H1 (cell line): ENCODE measurements around the gene TMEM176B. TPM values are rescaled to one million over a fixed set of nuclear protein-coding genes. Genes with fewer than 3 reads are reported as not detected.

Experiments
- CTCF ChIA-PET: fragments of 300-600 bp; sonication (Branson Sonifier 250); formaldehyde crosslinking; loops from one replicate; lab custom pipeline; 2021; ENCODE audit not compliant: partially characterized antibody; lab: Charles Lee
- POLR2A ChIA-PET: fragments of 300-600 bp; sonication (Branson Sonifier 250); formaldehyde crosslinking; loops from one replicate; lab custom pipeline; 2021; ENCODE audit warnings: inconsistent platforms; ENCODE audit not compliant: partially characterized antibody; lab: Charles Lee
- DNase-seq, 2 experiments: peaks; one replicate each; pipeline versions ENCODE4 v3.0.0 to v3.0.0-alpha.2; 2010 to 2022; ENCODE audit warnings: low spot score in 2 of 2, low read depth in 1 of 2, mixed read lengths in 1 of 2
- FAIRE-seq: peaks from 2 replicates; lab custom pipeline; 2011; peaks lifted over from hg19 to GRCh38; lab: Jason Lieb, UNC
- H2AFZ ChIP-seq: 2 replicates; pipeline ENCODE4 v1.8.1; 2012; ENCODE audit warnings: low read length, inconsistent platforms
- H2AK5ac ChIP-seq: 2 replicates; pipeline ENCODE4 v1.6.1; 2013; ENCODE audit warnings: low read depth, low read length
- H2BK120ac ChIP-seq: replicated peaks from 2 replicates; pipeline ENCODE3; 2013; ENCODE audit warnings: low read depth, low read length, inconsistent platforms
- H2BK12ac ChIP-seq: 2 replicates; pipeline ENCODE4 v1.6.1; 2013; ENCODE audit warnings: low read depth, low read length
- H2BK15ac ChIP-seq: 2 replicates; pipeline ENCODE4 v1.6.1; 2013; ENCODE audit warnings: low read length
- H2BK20ac ChIP-seq: 2 replicates; pipeline ENCODE4 v1.6.1; 2013; ENCODE audit warnings: low read length
- H2BK5ac ChIP-seq: 2 replicates; pipeline ENCODE4 v1.6.1; 2013; ENCODE audit warnings: low read depth, low read length
- H3K14ac ChIP-seq: 2 replicates; pipeline ENCODE4 v1.6.1; 2013; ENCODE audit warnings: inconsistent platforms; ENCODE audit not compliant: insufficient read length
- H3K18ac ChIP-seq: 2 replicates; pipeline ENCODE4 v1.6.1; 2013; ENCODE audit warnings: low read length; ENCODE audit errors: extremely low read depth
- H3K23ac ChIP-seq: 2 replicates; pipeline ENCODE4 v1.6.1; 2013; ENCODE audit warnings: inconsistent platforms; ENCODE audit not compliant: insufficient read length
- H3K23me2 ChIP-seq: 2 replicates; pipeline ENCODE4 v1.6.1; 2013; ENCODE audit warnings: low read depth, low read length
- H3K27ac ChIP-seq: 2 replicates; pipeline ENCODE4 v1.6.1; 2011; ENCODE audit warnings: low read depth, low read length, inconsistent platforms
- H3K27me3 ChIP-seq, 4 experiments: replicated peaks in 1 of 4; 1 replicate in 1 of 4; 2 replicates in 3 of 4; pipeline versions ENCODE4 v1.6.1 to v1.8.1; 2011 to 2013; ENCODE audit warnings: low read length in 3 of 4, mild to moderate bottlenecking in 3 of 4, inconsistent platforms in 2 of 4, mixed read lengths in 2 of 4, moderate library complexity in 1 of 4; ENCODE audit not compliant: control insufficient read depth in 3 of 4, insufficient read depth in 3 of 4; ENCODE audit errors: extremely low read depth in 1 of 4
- H3K36me3 ChIP-seq, 4 experiments: 2 replicates each; pipeline versions ENCODE4 v1.6.1 to v1.8.1; 2011 to 2013; ENCODE audit warnings: mild to moderate bottlenecking in 4 of 4, low read length in 3 of 4, moderate library complexity in 2 of 4, control low read depth in 1 of 4, inconsistent platforms in 1 of 4; ENCODE audit not compliant: insufficient read depth in 4 of 4, control insufficient read depth in 2 of 4
- H3K4ac ChIP-seq: replicated peaks from 2 replicates; pipeline ENCODE3; 2013; ENCODE audit warnings: low read length, low read depth, mixed read lengths, inconsistent platforms; ENCODE audit not compliant: insufficient read length
- H3K4me1 ChIP-seq, 4 experiments: replicated peaks in 1 of 4; 1 replicate in 1 of 4; 2 replicates in 3 of 4; pipeline versions ENCODE4 v1.6.1 to v1.8.1; 2011 to 2013; ENCODE audit warnings: low read length in 3 of 4, inconsistent platforms in 2 of 4, mixed read lengths in 1 of 4; ENCODE audit not compliant: insufficient read depth in 4 of 4, control insufficient read depth in 3 of 4
- H3K4me2 ChIP-seq, 2 experiments: 2 replicates each; pipeline versions ENCODE4 v1.6.1 to v1.8.1; 2011 to 2013; ENCODE audit warnings: low read depth in 2 of 2, low read length in 2 of 2, control low read depth in 1 of 2, inconsistent platforms in 1 of 2, mild to moderate bottlenecking in 1 of 2; ENCODE audit not compliant: insufficient read depth in 1 of 2
- H3K4me3 ChIP-seq, 4 experiments: fragments of 200-600, 300-600 bp in 1 of 4; sonication (generic), shearing (Covaris generic), sonication (Bioruptor Twin) in 1 of 4; 2 replicates each; pipeline versions ENCODE4 v1.5.1 to v1.8.1; 2011 to 2016; ENCODE audit warnings: low read length in 4 of 4, low read depth in 3 of 4, control low read depth in 2 of 4, inconsistent platforms in 2 of 4, mild to moderate bottlenecking in 2 of 4, mixed read lengths in 1 of 4, moderate library complexity in 1 of 4; ENCODE audit not compliant: insufficient read depth in 2 of 4; ENCODE audit errors: extremely low read depth in 1 of 4
- H3K56ac ChIP-seq: replicated peaks from 2 replicates; pipeline ENCODE3; 2013; ENCODE audit warnings: low read depth, mild to moderate bottlenecking, mixed read lengths, low read length, inconsistent platforms; ENCODE audit not compliant: insufficient read length
- H3K79me1 ChIP-seq: 2 replicates; pipeline ENCODE4 v1.6.1; 2013; ENCODE audit warnings: low read depth, low read length, control low read depth
- H3K79me2 ChIP-seq, 2 experiments: 2 replicates each; pipeline versions ENCODE4 v1.6.1 to v1.8.1; 2012 to 2013; ENCODE audit warnings: low read length in 2 of 2, mild to moderate bottlenecking in 2 of 2, inconsistent platforms in 1 of 2; ENCODE audit not compliant: insufficient read depth in 2 of 2, control insufficient read depth in 1 of 2
- H3K9ac ChIP-seq, 4 experiments: replicated peaks in 1 of 4; 1 replicate in 1 of 4; 2 replicates in 3 of 4; pipeline versions ENCODE4 v1.6.1 to v1.8.1; 2011 to 2013; ENCODE audit warnings: low read depth in 3 of 4, low read length in 3 of 4, control low read depth in 2 of 4, mild to moderate bottlenecking in 2 of 4, moderate library complexity in 2 of 4, inconsistent platforms in 1 of 4; ENCODE audit errors: extremely low read depth in 1 of 4
- H3K9me3 ChIP-seq, 2 experiments: 2 replicates each; pipeline versions ENCODE4 v1.6.1 to v1.8.1; 2012 to 2013; ENCODE audit warnings: mild to moderate bottlenecking in 2 of 2, moderate library complexity in 2 of 2, control low read depth in 1 of 2, inconsistent platforms in 1 of 2, low read depth in 1 of 2, low read length in 1 of 2, mixed read lengths in 1 of 2; ENCODE audit not compliant: insufficient read depth in 2 of 2
- H4K20me1 ChIP-seq, 2 experiments: replicated peaks in 1 of 2; 2 replicates each; pipeline versions ENCODE3 to v1.8.1; 2011 to 2013; ENCODE audit warnings: inconsistent platforms in 2 of 2, low read length in 2 of 2, mild to moderate bottlenecking in 1 of 2; ENCODE audit not compliant: insufficient read depth in 2 of 2, control insufficient read depth in 1 of 2
- H4K5ac ChIP-seq: 2 replicates; pipeline ENCODE4 v1.6.1; 2013; ENCODE audit warnings: low read length, low read depth, mixed read lengths, inconsistent platforms; ENCODE audit not compliant: insufficient read length
- H4K8ac ChIP-seq: 2 replicates; pipeline ENCODE4 v1.8.0; 2013; ENCODE audit warnings: mild to moderate bottlenecking, moderate library complexity, low read length, inconsistent platforms; ENCODE audit not compliant: insufficient read depth; ENCODE audit errors: extremely low read depth
- H4K91ac ChIP-seq: replicated peaks from 2 replicates; pipeline ENCODE3; 2013; ENCODE audit warnings: low read length, mixed read lengths, inconsistent platforms; ENCODE audit not compliant: insufficient read length
- ATF3 ChIP-seq: IDR thresholded peaks from 2 replicates; pipeline ENCODE4 v1.6.1; 2011; ENCODE audit warnings: low read depth, mild to moderate bottlenecking, low read length; ENCODE audit not compliant: insufficient read depth
- BRCA1 ChIP-seq: IDR thresholded peaks from 2 replicates; pipeline ENCODE4 v1.6.1; 2012; ENCODE audit warnings: low read depth, low read length, improper control_type of control experiment
- CREB1 ChIP-seq: IDR thresholded peaks from 2 replicates; pipeline ENCODE4 v1.6.1; 2012; ENCODE audit warnings: inconsistent platforms
- JUN ChIP-seq: IDR thresholded peaks from 2 replicates; pipeline ENCODE4 v1.6.1; 2011; ENCODE audit warnings: low read depth, mild to moderate bottlenecking, improper control_type of control experiment, low read length
- KDM1A ChIP-seq: fragments of 200-600, 300-600 bp; sonication (generic); IDR thresholded peaks from 2 replicates; pipeline ENCODE4 v1.7.1; 2016; ENCODE audit warnings: mild to moderate bottlenecking, low read length, borderline replicate concordance
- KDM4A ChIP-seq: IDR thresholded peaks from one replicate; pipeline ENCODE4 v1.7.1; 2012; ENCODE audit warnings: low read depth, mild to moderate bottlenecking, moderate library complexity, low read length, inconsistent platforms; ENCODE audit not compliant: severe bottlenecking
- POLR2A ChIP-seq, 2 experiments: IDR thresholded peaks; 1 replicate in 1 of 2; 2 replicates in 1 of 2; pipeline ENCODE4 v1.6.1; 2011; ENCODE audit warnings: low read depth in 2 of 2, low read length in 2 of 2, mild to moderate bottlenecking in 2 of 2; ENCODE audit errors: control extremely low read depth in 1 of 2
- RXRA ChIP-seq: IDR thresholded peaks from 2 replicates; pipeline ENCODE4 v1.6.1; 2011; ENCODE audit warnings: low read depth, mild to moderate bottlenecking, low read length, moderate library complexity; ENCODE audit not compliant: insufficient read depth
- SAP30 ChIP-seq: fragments of 300-600 bp; sonication (generic); IDR thresholded peaks from 2 replicates; pipeline ENCODE4 v1.7.1; 2012; ENCODE audit warnings: low read length, moderate library complexity, mild to moderate bottlenecking, inconsistent platforms; ENCODE audit not compliant: insufficient read depth, insufficient replicate concordance
- SP2 ChIP-seq: IDR thresholded peaks from 2 replicates; pipeline ENCODE4 v1.6.1; 2012; ENCODE audit warnings: mild to moderate bottlenecking, low read length, inconsistent platforms
- TAF7 ChIP-seq: optimal IDR thresholded peaks from 2 replicates; pipeline ENCODE3; 2011; ENCODE audit warnings: low read depth, mild to moderate bottlenecking, inconsistent platforms, low read length, moderate library complexity, borderline replicate concordance
- TEAD4 ChIP-seq: IDR thresholded peaks from 2 replicates; pipeline ENCODE4 v1.6.1; 2012; ENCODE audit warnings: low read depth, low read length, inconsistent platforms, mixed read lengths
- USF2 ChIP-seq: IDR thresholded peaks from 2 replicates; pipeline ENCODE4 v1.6.1; 2011; ENCODE audit warnings: low read length, improper control_type of control experiment
- WGBS, 2 experiments: shearing (Covaris generic) in 1 of 2; methylation state at CpG; one replicate each; pipeline versions ENCODE4 v1.1.6 to v1.1.7; 2013 to 2015; ENCODE audit warnings: low lambda C conversion rate in 2 of 2, mixed read lengths in 2 of 2, inconsistent platforms in 1 of 2, low coverage in 1 of 2, missing lambda C conversion rate in 1 of 2; ENCODE audit not compliant: insufficient replicate concordance in 2 of 2, insufficient coverage in 1 of 2, insufficient read length in 1 of 2; ENCODE audit errors: extremely low coverage in 1 of 2, missing lambda C conversion rate in 1 of 2; 5-methylcytosine and 5-hydroxymethylcytosine counted together
- polyA plus RNA-seq, 7 experiments: library from polyadenylated mRNA; depleted of rRNA in 3 of 7; stranded (reverse) in 5 of 7; unstranded in 2 of 7; fragments of >200 nt in 5 of 7; fragments of 200-250 nt in 2 of 7; gene quantifications; 1 replicate in 5 of 7; 2 replicates in 1 of 7; 4 replicates in 1 of 7; pipeline versions ENCODE4 v1.2.1 to v1.2.3, GENCODE V29; 2011 to 2013; ENCODE audit warnings: missing spikeins in 2 of 7, mixed read lengths in 2 of 7
- total RNA-seq: library from RNA; stranded (reverse); fragmentation: NEBNext Ultra II Directional; extraction: Animal tissue kit (Norgen Biotek cat#: 25700); gene quantifications from 2 replicates; pipeline ENCODE4 v1.2.1, GENCODE V29; 2021

TMEM176B gene
- total and polyA plus RNA-seq, 2 of the 8 experiments (the other 6 are each of a cell fraction or from before 2014, with no cell fraction given): 1.2 to 2.1 TPM

DNA sequence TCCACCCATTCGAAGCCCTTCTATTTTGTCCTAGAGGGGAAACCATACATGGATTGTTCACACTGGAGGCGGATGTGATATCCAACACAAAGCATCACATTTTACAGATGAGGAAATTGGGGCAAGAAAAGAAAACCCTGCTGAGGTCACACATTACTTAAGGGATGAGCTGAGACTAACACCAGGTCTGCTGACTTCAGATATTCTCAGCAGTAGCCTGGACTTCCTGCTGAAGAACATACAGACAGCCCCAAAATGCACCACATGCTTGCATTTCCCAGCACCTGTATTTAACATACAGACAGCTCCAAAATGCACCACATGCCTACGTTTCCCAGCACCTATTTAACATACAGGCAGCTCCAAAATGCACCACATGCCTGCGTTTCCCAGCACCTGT, 51.8 kb downstream of the TMEM176B start:
- FAIRE-seq: no peak
- CTCF ChIA-PET: interaction anchor here (0.9 kb wide), 1 partner anchor 213 kb away, joined by 3 read pairs; no protein-coding TSS in a partner anchor
- no peaks in the 10 kb centered on the region for H3K79me2 ChIP-seq
- TF ChIP-seq KDM1A (no peak), SP2 (no peak), ATF3 (no peak), JUN (no peak), RXRA (no peak), USF2 (no peak), BRCA1 (no peak), SAP30 (no peak), TEAD4 (no peak), TAF7 (no peak), CREB1 (no peak), KDM4A (no peak), POLR2A (IDR thresholded peaks at IDR 0.05; ENCODE audit: control extremely low read depth in 1 of 2, low read depth in 2 of 2, low read length in 2 of 2) (no peak)

More for the DNA sequence above, 51.8 kb downstream of the TMEM176B start:
- POLR2A ChIA-PET: no interaction called here
- H4K8ac ChIP-seq: no peak overlapping the region
- H3K27ac ChIP-seq: no peak overlapping the region
- H3K56ac ChIP-seq: no peak overlapping the region
- H3K27me3 ChIP-seq: peaks cover 11 to 62% (median 45%) of the 10 kb centered on the region in 4 experiments
- H4K5ac ChIP-seq: no peak overlapping the region
- no peak overlapping the region for H3K4me3 ChIP-seq
- H4K20me1 ChIP-seq: peaks cover 0 to 8% of the 10 kb centered on the region in 2 experiments
- H3K23ac ChIP-seq: no peak overlapping the region
- H3K4me2 ChIP-seq: no peak overlapping the region
- H3K18ac ChIP-seq: no peak overlapping the region
- H3K23me2 ChIP-seq: no peaks in the 10 kb centered on the region
- H4K91ac ChIP-seq: no peak overlapping the region
- H3K9me3 ChIP-seq: no peaks in the 10 kb centered on the region
- no peak overlapping the region for H2BK5ac ChIP-seq
- no peak overlapping the region for H3K9ac ChIP-seq
- H3K14ac ChIP-seq: no peak overlapping the region
- no peaks in the 10 kb centered on the region for H3K79me1 ChIP-seq
- no peak overlapping the region for H3K4ac ChIP-seq
- H2BK120ac ChIP-seq: no peak overlapping the region
- H2AFZ ChIP-seq: no peak overlapping the region
- H3K36me3 ChIP-seq: no peaks in the 10 kb centered on the region
- no peak overlapping the region for H2BK12ac ChIP-seq
- no peaks in the 10 kb centered on the region for H3K4me1 ChIP-seq
- WGBS, 2 experiments: 75% methylated on average over 4 of the region's 4 CpGs; no CpG with 5 or more reads in 1 of the 2 experiments
- no peak overlapping the region for H2AK5ac ChIP-seq
- DNase-seq: no peak
- no peak overlapping the region for H2BK20ac ChIP-seq
- H2BK15ac ChIP-seq: no peak overlapping the region
